AG04450 (cell line): ENCODE data around the gene BHLHE41. TPM values are rescaled to one million over a fixed set of nuclear protein-coding genes. Genes with fewer than 3 reads are reported as not detected.

Experiments
- CTCF ChIA-PET: fragments of 300-600, 350-600 bp; formaldehyde crosslinking; extraction: SDS; loops from one replicate; lab custom pipeline; 2022; ENCODE audit warnings: antibody characterized with exemption, inconsistent platforms; lab: Charles Lee
- POLR2A ChIA-PET: fragments of 350-600 bp; formaldehyde crosslinking; extraction: SDS; loops from one replicate; lab custom pipeline; 2021; ENCODE audit warnings: antibody characterized with exemption, inconsistent platforms; lab: Yijun Ruan, JAX
- DNase-seq: peaks from one replicate; pipeline ENCODE4 v3.0.0-alpha.2; 2011; ENCODE audit warnings: low read depth, low spot score
- H3K27ac ChIP-seq: one replicate; pipeline ENCODE4 v1.5.1; 2012; ENCODE audit warnings: low read depth, low read length, control low read depth
- H3K27me3 ChIP-seq: one replicate; pipeline ENCODE4 v1.6.0; 2012; ENCODE audit warnings: low read length; ENCODE audit not compliant: control insufficient read depth, insufficient read depth
- H3K4me3 ChIP-seq: 2 replicates; pipeline ENCODE4 v1.5.1; 2011; ENCODE audit warnings: mild to moderate bottlenecking, low read depth, low read length, control low read depth
- H3K9me3 ChIP-seq: 2 replicates; pipeline ENCODE4 v1.5.1; 2012; ENCODE audit warnings: low read length; ENCODE audit not compliant: control insufficient read depth, insufficient read depth
- polyA plus RNA-seq: library from polyadenylated mRNA; depleted of rRNA; stranded (reverse); fragments of >200 nt; gene quantifications from 2 replicates; pipeline ENCODE4 v1.2.3, GENCODE V29; 2011
- TF ChIP-seq, protein P1 (sequence below): IDR thresholded peaks from 2 replicates; pipeline ENCODE4 v1.5.1; 2011; ENCODE audit warnings: low read depth, low read length, control low read depth, inconsistent platforms

The BHLHE41 gene
- polyA plus RNA-seq, 1 experiment, result 1.7 TPM

DNA sequence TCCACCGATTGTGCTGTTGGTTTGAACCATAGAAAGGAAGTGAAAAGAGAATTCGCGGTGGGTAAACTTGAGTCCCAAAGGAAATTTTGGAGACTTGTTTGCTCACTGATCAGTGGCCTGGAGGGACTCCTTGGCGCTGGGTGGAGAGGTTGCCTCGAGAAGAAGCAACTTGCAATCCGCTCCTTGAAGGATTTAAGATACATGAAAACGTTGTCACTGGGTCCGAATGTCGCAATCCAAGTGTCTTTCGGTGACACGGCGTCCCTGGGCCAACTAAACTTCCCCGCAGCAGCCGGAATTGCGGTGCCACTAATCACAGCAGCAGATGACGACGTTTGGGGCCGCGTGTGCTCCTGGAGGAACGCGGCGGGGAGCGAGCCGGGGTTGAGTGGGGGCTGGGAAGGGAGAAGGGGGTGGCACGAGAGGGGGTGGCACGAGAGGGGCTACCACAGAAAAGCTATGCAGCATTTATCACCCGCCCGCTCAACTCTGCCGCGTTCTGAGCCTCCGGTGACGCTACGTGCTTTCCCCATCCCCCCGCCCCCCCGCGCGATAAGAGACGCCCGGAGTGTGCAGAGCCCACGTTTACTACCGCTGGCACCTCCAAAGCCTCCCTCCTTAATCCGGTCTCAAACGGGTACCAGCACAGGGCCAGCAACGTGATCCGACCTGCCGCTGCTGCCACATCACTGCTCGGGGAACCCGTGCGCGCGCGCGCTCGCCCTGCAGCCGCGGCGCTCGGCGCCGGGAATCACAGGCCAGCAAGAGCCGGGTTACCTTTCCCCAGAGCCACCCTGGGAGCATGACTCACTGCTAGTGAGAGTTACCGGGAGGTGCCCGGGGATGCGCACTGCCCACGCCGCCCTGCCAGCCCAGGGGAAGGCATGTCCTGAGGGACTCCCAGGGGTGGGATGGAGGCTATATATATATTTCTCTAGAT is 833 bp upstream of the BHLHE41 start:
- TF ChIP-seq, protein P1, sequence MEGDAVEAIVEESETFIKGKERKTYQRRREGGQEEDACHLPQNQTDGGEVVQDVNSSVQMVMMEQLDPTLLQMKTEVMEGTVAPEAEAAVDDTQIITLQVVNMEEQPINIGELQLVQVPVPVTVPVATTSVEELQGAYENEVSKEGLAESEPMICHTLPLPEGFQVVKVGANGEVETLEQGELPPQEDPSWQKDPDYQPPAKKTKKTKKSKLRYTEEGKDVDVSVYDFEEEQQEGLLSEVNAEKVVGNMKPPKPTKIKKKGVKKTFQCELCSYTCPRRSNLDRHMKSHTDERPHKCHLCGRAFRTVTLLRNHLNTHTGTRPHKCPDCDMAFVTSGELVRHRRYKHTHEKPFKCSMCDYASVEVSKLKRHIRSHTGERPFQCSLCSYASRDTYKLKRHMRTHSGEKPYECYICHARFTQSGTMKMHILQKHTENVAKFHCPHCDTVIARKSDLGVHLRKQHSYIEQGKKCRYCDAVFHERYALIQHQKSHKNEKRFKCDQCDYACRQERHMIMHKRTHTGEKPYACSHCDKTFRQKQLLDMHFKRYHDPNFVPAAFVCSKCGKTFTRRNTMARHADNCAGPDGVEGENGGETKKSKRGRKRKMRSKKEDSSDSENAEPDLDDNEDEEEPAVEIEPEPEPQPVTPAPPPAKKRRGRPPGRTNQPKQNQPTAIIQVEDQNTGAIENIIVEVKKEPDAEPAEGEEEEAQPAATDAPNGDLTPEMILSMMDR, result no peak
- H3K9me3 ChIP-seq, result no peaks in the 10 kb centered on the region; the same call in 1 of the 2 replicates
- ChIA-PET CTCF (interaction anchor here (1.3 to 1.9 kb wide), 2 partner anchors 28 to 576 kb away, joined by 6 to 9 read pairs; no protein-coding TSS in a partner anchor), POLR2A (interaction anchor here (1.7 kb wide), 1 partner anchor 70 kb away, joined by 6 read pairs; the partner anchor contains the start of gene SSPN)
- peak overlapping the region; percentile 75 for H3K4me3 ChIP-seq
- peaks cover 1% of the 10 kb centered on the region for H3K27me3 ChIP-seq
- DNase-seq, result no peak
- H3K27ac ChIP-seq, result peak overlapping the region; percentile 65

DNA sequence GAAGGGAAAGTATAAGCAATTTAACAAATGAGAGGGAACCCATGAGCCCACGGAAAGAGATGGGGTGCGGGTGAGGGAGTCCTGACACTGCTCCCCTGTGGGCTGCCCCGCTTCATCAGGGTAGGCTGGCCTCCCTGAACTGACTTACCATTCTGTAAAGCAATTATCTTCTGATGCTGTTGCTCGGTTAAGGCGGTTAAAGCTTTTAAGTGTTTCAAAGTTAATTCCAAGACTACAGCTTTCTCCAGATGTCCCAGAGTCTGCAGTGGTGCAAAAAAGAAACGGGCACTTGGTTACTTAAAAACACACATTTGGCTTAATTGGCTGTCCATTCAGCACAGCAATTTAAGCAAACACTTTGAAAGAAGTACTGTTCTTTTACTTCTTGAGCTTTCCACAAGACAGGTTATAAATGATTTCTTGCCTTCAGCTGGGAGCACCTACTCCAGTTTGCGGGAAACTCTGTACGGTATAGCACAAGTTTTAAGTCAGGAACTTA is 1.3 kb downstream of the BHLHE41 start:
- H3K4me3 ChIP-seq, result peak overlapping the region; percentile 60
- ChIA-PET POLR2A (interaction anchor here (1.1 to 3.7 kb wide), 3 partner anchors 9 to 72 kb away, joined by 3 to 9 read pairs (median 6); partner anchors contain the start of gene SSPN), CTCF (interaction anchor here (0.6 to 5.0 kb wide), 5 partner anchors 490 to 579 kb away, joined by 3 to 50 read pairs (median 4); no protein-coding TSS in a partner anchor)
- no peak overlapping the region for H3K27ac ChIP-seq
- TF ChIP-seq, protein P1, result no peak
- no peaks in the 10 kb centered on the region for H3K27me3 ChIP-seq
- no peak for DNase-seq
- H3K9me3 ChIP-seq, result no peaks in the 10 kb centered on the region; the same call in 1 of the 2 replicates

DNA sequence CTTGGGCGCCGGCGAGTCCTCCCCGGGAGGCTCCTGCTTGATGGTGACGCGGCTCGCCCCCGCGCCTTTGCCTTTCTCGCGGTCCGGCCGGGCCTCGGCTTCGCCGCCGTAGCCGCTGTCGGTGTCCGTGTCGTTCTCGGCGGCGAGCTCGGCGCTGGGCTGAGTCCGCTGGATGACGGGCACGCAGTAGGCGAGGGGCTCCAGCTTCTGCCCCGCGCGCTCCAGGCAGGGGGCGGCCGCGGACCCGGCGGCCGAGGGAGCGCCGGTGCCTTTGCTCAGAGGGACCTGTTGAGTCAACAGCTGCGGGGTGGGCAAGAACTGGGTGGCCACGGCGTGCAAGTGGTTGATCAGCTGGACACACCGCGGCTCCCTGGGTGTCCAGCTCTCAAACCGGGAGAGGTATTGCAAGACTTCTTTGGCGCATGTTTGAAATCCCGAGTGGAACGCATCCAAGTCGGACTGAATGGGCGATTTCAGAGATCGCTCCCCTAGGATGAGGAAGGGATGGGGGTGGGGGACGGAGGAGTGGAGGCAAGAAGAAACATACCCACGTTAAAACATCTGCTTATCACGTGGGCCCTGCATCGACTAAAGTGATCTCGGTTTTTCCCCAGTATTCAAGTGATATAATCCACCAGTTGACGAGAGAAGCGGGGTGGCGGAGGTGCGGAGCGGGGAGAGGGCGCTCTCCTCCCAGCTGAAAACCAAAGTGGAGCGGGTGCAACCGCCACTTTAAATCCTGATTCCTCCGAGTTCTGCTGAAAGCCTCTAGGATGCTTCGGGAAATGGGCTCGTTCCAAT is 2.0 kb downstream of the BHLHE41 start:
- Histone ChIP-seq H3K4me3 (peak overlapping the region; percentile 60), H3K9me3 (no peaks in the 10 kb centered on the region; the same call in 1 of the 2 replicates), H3K27me3 (no peaks in the 10 kb centered on the region), H3K27ac (no peak overlapping the region)
- DNase-seq, result no peak
- CTCF ChIA-PET, result interaction anchor here (0.5 to 9.1 kb wide), 11 partner anchors 11 to 579 kb away, joined by 3 to 80 read pairs (median 3); no protein-coding TSS in a partner anchor
- TF ChIP-seq, protein P1, result peak; percentile 31
- POLR2A ChIA-PET, result interaction anchor here (0.8 to 3.7 kb wide), 4 partner anchors 9 to 151 kb away, joined by 3 to 9 read pairs (median 4); no protein-coding TSS in a partner anchor

DNA sequence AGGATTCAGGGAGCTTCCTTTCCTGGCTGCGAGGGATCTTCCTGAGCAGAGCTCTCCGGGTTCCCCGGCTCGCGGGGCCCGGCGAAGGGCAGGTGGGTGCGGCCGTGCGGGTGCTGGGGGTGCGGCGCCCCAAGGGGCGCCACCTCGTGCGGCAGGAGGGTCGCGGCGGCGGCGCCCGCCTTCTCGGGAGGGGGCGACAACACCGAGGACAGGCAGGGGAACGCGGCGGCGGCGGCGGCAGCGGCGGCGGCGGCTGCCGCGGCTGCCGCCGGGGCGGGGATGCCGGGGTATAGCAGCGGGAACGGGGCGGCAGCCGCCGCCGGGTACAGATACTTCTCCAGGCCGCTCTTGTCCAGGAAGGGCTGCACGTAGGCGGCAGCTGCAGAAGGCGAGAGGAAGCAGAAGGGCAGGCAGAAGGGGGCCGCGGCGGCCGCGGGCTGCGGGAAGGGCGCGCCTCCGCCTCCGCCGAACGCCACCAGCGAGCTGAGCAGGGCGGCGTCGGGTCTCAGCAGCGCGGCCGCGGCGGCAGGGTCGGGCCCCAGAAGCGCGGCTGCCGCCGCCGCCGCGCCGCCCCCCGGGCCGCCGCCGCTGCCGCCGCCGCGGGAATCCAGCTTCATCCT is 2.7 kb downstream of the BHLHE41 start:
- H3K9me3 ChIP-seq, result no peaks in the 10 kb centered on the region; the same call in 1 of the 2 replicates
- ChIA-PET CTCF (interaction anchor here (0.6 to 9.1 kb wide), 10 partner anchors 12 to 580 kb away, joined by 3 to 80 read pairs (median 4); no protein-coding TSS in a partner anchor), POLR2A (interaction anchor here (0.8 to 3.7 kb wide), 3 partner anchors 32 to 152 kb away, joined by 3 to 9 read pairs (median 6); no protein-coding TSS in a partner anchor)
- peak overlapping the region; percentile 60 for H3K4me3 ChIP-seq
- no peaks in the 10 kb centered on the region for H3K27me3 ChIP-seq
- H3K27ac ChIP-seq, result no peak overlapping the region
- TF ChIP-seq, protein P1, result no peak
- DNase-seq, result no peak
